ENCODE results near the gene CRYM. TPM values are rescaled to one million over a fixed set of nuclear protein-coding genes. Genes with fewer than 3 reads are reported as not detected.

The CRYM gene
- total RNA-seq, 3 donors from 2014 or later (not counting 1 experiment from before 2014, with no cell fraction given) = not detected

GRCh38 chr16:21279501-21279900, 1.4 kb upstream of the CRYM start:
- Mint-ChIP-seq H3K27me3 (ENCODE audit: low read depth in 2 of 2) (peaks cover 45 to 61% of the 10 kb centered on the region in 2 donors), H3K4me1 (peaks cover 0 to 22% of the 10 kb centered on the region in 2 donors), H3K4me3 (no peak overlapping the region), H3K36me3 (peaks cover 4% of the 10 kb centered on the region), H3K9me3 (peaks cover 0 to 2% of the 10 kb centered on the region in 2 donors), H3K27ac (no peak overlapping the region)
- 95% methylated on average over 2 of the region's 2 CpGs for WGBS (ENCODE audit: insufficient coverage)
- no peaks in the 10 kb centered on the region for H3K9me3 ChIP-seq (ENCODE audit: control insufficient read depth, insufficient read depth, low read length)
- DNase-seq (no peak), ATAC-seq (no peak)
- no peak overlapping the region for H3K4me3 ChIP-seq (ENCODE audit: low read length)
- H3K36me3 ChIP-seq (ENCODE audit: control insufficient read depth, insufficient read depth, low read length) = no peaks in the 10 kb centered on the region
- peaks cover 14% of the 10 kb centered on the region for H3K27me3 ChIP-seq (ENCODE audit: control insufficient read depth, insufficient read depth, low read length)
- no peak overlapping the region for H3K27ac ChIP-seq (ENCODE audit: low read length)
- H3K4me1 ChIP-seq (ENCODE audit: control insufficient read depth, insufficient read depth, low read length) = peaks cover 8% of the 10 kb centered on the region
- intact Hi-C loops (cut with micrococcal nuclease) = no loop called here
- TF ChIP-seq, protein P1, sequence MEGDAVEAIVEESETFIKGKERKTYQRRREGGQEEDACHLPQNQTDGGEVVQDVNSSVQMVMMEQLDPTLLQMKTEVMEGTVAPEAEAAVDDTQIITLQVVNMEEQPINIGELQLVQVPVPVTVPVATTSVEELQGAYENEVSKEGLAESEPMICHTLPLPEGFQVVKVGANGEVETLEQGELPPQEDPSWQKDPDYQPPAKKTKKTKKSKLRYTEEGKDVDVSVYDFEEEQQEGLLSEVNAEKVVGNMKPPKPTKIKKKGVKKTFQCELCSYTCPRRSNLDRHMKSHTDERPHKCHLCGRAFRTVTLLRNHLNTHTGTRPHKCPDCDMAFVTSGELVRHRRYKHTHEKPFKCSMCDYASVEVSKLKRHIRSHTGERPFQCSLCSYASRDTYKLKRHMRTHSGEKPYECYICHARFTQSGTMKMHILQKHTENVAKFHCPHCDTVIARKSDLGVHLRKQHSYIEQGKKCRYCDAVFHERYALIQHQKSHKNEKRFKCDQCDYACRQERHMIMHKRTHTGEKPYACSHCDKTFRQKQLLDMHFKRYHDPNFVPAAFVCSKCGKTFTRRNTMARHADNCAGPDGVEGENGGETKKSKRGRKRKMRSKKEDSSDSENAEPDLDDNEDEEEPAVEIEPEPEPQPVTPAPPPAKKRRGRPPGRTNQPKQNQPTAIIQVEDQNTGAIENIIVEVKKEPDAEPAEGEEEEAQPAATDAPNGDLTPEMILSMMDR (IDR thresholded peaks at IDR 0.05) = no peak

GRCh38 chr16:21277045-21277926, 804 bp downstream of the CRYM start:
- ATAC-seq (no peak), DNase-seq (no peak)
- H3K27me3 Mint-ChIP-seq (ENCODE audit: low read depth in 2 of 2) = peaks cover 43 to 64% of the 10 kb centered on the region in 2 donors
- H3K27ac ChIP-seq (ENCODE audit: low read length) = no peak overlapping the region
- H3K36me3 Mint-ChIP-seq = no peaks in the 10 kb centered on the region
- no peak overlapping the region for H3K4me3 ChIP-seq (ENCODE audit: low read length)
- peaks cover 8% of the 10 kb centered on the region for H3K4me1 ChIP-seq (ENCODE audit: control insufficient read depth, insufficient read depth, low read length)
- WGBS (ENCODE audit: insufficient coverage) = 71% methylated on average over 17 of the region's 17 CpGs
- peaks cover 0 to 14% of the 10 kb centered on the region in 2 donors for H3K4me1 Mint-ChIP-seq
- no peak overlapping the region for H3K27ac Mint-ChIP-seq
- no peak overlapping the region for H3K4me3 Mint-ChIP-seq
- no peaks in the 10 kb centered on the region for H3K9me3 Mint-ChIP-seq
- peaks cover 14% of the 10 kb centered on the region for H3K27me3 ChIP-seq (ENCODE audit: control insufficient read depth, insufficient read depth, low read length)
- no peaks in the 10 kb centered on the region for H3K9me3 ChIP-seq (ENCODE audit: control insufficient read depth, insufficient read depth, low read length)
- intact Hi-C loops (cut with micrococcal nuclease) = no loop called here
- TF ChIP-seq, protein P1 (IDR thresholded peaks at IDR 0.05) = no peak
- no peaks in the 10 kb centered on the region for H3K36me3 ChIP-seq (ENCODE audit: control insufficient read depth, insufficient read depth, low read length)

- 81% methylated on average over 9 of the region's 9 CpGs for WGBS (ENCODE audit: insufficient coverage)
- ATAC-seq (no peak), DNase-seq (no peak)
- no peaks in the 10 kb centered on the region for H3K9me3 ChIP-seq (ENCODE audit: control insufficient read depth, insufficient read depth, low read length)
- H3K4me1 ChIP-seq (ENCODE audit: control insufficient read depth, insufficient read depth, low read length) = peaks cover 8% of the 10 kb centered on the region
- Mint-ChIP-seq H3K27ac (no peak overlapping the region), H3K9me3 (no peaks in the 10 kb centered on the region), H3K4me1 (peaks cover 0 to 14% of the 10 kb centered on the region in 2 donors), H3K4me3 (no peak overlapping the region), H3K36me3 (no peaks in the 10 kb centered on the region), H3K27me3 (ENCODE audit: low read depth in 2 of 2) (peaks cover 38 to 57% of the 10 kb centered on the region in 2 donors)
- intact Hi-C loops (cut with micrococcal nuclease) = no loop called here
- TF ChIP-seq, protein P1 (IDR thresholded peaks at IDR 0.05) = no peak
- H3K36me3 ChIP-seq (ENCODE audit: control insufficient read depth, insufficient read depth, low read length) = no peaks in the 10 kb centered on the region
- peaks cover 14% of the 10 kb centered on the region for H3K27me3 ChIP-seq (ENCODE audit: control insufficient read depth, insufficient read depth, low read length)
- no peak overlapping the region for H3K4me3 ChIP-seq (ENCODE audit: low read length)
- no peak overlapping the region for H3K27ac ChIP-seq (ENCODE audit: low read length)
Measured at GRCh38 chr16:21276090-21276489, 2.0 kb downstream of the CRYM start.

Measured in natural killer cell (primary cell).